Prostate gland (tissue), 2 donors: ENCODE results near the gene ST8SIA1. TPM values are rescaled to one million over a fixed set of nuclear protein-coding genes. Genes with fewer than 3 reads are reported as not detected.

Experiments
- DNase-seq: peaks from one replicate; pipeline ENCODE4 v3.0.0-alpha.2; 2019; ENCODE audit warnings: low spot score
- H3K27ac ChIP-seq, 2 donors: fragments of 200-600 bp; sonication (generic); 2 replicates each; pipeline ENCODE4 v1.5.1; 2017 to 2019
- H3K27me3 ChIP-seq: fragments of 200-600 bp; sonication (generic); replicated peaks from 2 replicates; pipeline ENCODE4 v1.5.1; 2019; ENCODE audit not compliant: insufficient read depth
- H3K36me3 ChIP-seq, 2 donors: fragments of 200-600 bp; sonication (generic); 1 replicate in 1 of 2; 2 replicates in 1 of 2; pipeline versions ENCODE4 v1.5.1 to v1.8.1; 2017 to 2019
- H3K4me1 ChIP-seq: fragments of 200-600 bp; sonication (generic); replicated peaks from 2 replicates; pipeline ENCODE4 v1.5.1; 2019
- H3K4me3 ChIP-seq, 2 donors: fragments of 200-600 bp; sonication (generic); 2 replicates each; pipeline ENCODE4 v1.5.1; 2017 to 2019
- H3K9me3 ChIP-seq: fragments of 200-600 bp; sonication (generic); 2 replicates; pipeline ENCODE4 v1.5.1; 2017
- POLR2A ChIP-seq: fragments of 450-650 bp; IDR thresholded peaks from one replicate; pipeline ENCODE4 v1.6.1; 2016; ENCODE audit warnings: antibody characterized with exemption, mild to moderate bottlenecking
- POLR2AphosphoS5 ChIP-seq: sonication (generic); formaldehyde crosslinking; IDR thresholded peaks from one replicate; pipeline ENCODE4 v1.6.1; 2017; ENCODE audit warnings: antibody characterized with exemption
- WGBS: methylation state at CpG from one replicate; pipeline ENCODE4 v1.1.5; 2018; 5-methylcytosine and 5-hydroxymethylcytosine counted together
- intact Hi-C: fragments of 100-400 bp; cut with DNase I; formaldehyde crosslinking; loops from one replicate; pipeline ENCODE4 v1.14.2; 2022
- total RNA-seq, 2 donors: library from RNA; depleted of rRNA; stranded (reverse); fragments of >200 nt; gene quantifications; one replicate each; pipeline ENCODE4 v1.1.0, GENCODE V29; 2016
- TF ChIP-seq, protein P1 (sequence below), 4 experiments: fragments of 200-600 bp in 2 of 4; fragments of 450-650 bp in 2 of 4; sonication (generic) in 2 of 4; IDR thresholded peaks; 1 replicate in 3 of 4; 2 replicates in 1 of 4; pipeline ENCODE4 v1.5.1; 2016 to 2019; ENCODE audit warnings: antibody characterized with exemption in 4 of 4, mild to moderate bottlenecking in 2 of 4, moderate library complexity in 2 of 4

ST8SIA1 gene
- total RNA-seq, 2 donors from 2014 or later, result 17.7 to 18.8 TPM

DNA sequence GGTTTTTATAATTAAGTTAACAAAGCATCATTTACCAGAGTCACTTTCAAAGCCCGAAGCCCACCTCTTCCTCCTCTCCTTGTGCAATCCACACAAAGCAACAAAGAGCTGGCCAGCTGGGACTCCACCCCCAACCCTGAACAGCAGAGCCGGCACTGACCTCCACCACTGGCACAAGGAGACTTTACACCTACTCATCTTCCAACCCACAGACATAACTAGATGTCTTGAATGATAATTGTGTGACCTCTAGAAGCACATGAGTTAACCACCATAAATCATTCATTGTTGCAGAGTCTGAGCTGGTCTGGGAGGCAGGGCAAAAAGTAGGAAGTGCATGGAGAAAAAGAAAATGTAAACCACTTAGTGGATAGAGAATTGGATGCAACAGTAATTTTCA, 72.2 kb downstream of the ST8SIA1 start:
- H3K36me3 ChIP-seq, result no peaks in the 10 kb centered on the region
- intact Hi-C loops, result no loop called here
- 7% methylated on average over 2 of the region's 2 CpGs for WGBS

DNA sequence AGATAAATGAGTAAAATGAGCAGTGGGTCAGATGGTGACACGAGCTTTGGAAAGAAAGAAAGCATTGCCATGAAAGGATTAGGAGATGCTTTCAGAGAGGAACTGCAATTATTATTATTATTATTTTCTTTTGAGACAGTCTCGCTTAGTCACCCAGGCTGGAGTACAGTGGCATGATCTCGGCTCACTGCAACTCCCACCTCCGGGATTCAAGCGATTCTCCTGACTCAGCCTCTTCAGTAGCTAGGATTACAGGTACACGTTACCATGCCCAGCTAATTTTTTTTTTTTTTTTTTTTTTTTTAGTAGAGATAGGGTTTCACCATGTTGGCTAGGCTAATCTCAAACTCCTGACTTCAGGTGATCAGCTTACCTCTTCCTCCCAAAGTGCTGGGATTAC, 77.4 kb downstream of the ST8SIA1 start:
- Histone ChIP-seq H3K27me3 (no peaks in the 10 kb centered on the region), H3K36me3 (no peaks in the 10 kb centered on the region), H3K9me3 (no peaks in the 10 kb centered on the region), H3K4me3 (no peak overlapping the region), H3K4me1 (no peaks in the 10 kb centered on the region), H3K27ac (no peak overlapping the region)
- WGBS, result 83% methylated on average over 6 of the region's 6 CpGs
- intact Hi-C loops, result loop anchor here (5.0 kb wide), 1 partner anchor 75 kb away; the partner anchor contains the start of gene ST8SIA1
- TF ChIP-seq POLR2AphosphoS5 (no peak), POLR2A (no peak)
- TF ChIP-seq, protein P1, sequence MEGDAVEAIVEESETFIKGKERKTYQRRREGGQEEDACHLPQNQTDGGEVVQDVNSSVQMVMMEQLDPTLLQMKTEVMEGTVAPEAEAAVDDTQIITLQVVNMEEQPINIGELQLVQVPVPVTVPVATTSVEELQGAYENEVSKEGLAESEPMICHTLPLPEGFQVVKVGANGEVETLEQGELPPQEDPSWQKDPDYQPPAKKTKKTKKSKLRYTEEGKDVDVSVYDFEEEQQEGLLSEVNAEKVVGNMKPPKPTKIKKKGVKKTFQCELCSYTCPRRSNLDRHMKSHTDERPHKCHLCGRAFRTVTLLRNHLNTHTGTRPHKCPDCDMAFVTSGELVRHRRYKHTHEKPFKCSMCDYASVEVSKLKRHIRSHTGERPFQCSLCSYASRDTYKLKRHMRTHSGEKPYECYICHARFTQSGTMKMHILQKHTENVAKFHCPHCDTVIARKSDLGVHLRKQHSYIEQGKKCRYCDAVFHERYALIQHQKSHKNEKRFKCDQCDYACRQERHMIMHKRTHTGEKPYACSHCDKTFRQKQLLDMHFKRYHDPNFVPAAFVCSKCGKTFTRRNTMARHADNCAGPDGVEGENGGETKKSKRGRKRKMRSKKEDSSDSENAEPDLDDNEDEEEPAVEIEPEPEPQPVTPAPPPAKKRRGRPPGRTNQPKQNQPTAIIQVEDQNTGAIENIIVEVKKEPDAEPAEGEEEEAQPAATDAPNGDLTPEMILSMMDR (IDR thresholded peaks at IDR 0.05), result no peak
- no peak for DNase-seq

More for the DNA sequence above, 72.2 kb downstream of the ST8SIA1 start:
- H3K27me3 ChIP-seq, result no peaks in the 10 kb centered on the region
- H3K9me3 ChIP-seq, result no peaks in the 10 kb centered on the region
- TF ChIP-seq POLR2AphosphoS5, result no peak
- no peak for TF ChIP-seq POLR2A
- TF ChIP-seq, protein P1 (IDR thresholded peaks at IDR 0.05), result no peak
- H3K27ac ChIP-seq, result no peak overlapping the region
- DNase-seq, result no peak
- no peak overlapping the region for H3K4me3 ChIP-seq
- H3K4me1 ChIP-seq, result no peaks in the 10 kb centered on the region

DNA sequence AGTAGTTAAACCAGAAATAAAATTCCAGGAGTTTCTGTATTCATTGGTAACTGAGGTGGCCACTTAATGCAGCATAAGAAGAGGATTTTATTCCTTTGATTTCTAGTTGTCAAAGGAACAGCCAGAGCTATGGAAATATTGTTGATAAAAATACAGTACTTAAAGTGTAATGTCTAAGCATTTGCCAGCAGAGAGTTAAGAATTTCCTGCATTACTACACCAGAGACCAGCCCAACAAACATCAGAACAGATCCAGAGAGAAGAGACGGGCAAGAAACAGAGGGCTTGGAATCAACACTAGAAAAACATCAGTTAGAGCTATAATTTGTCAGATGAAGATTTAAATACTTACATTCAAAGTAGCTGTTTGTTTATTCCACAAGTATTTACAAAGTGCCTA, 77.9 kb downstream of the ST8SIA1 start:
- WGBS, result 57% methylated on average over 1 of the region's 1 CpG
- Histone ChIP-seq H3K9me3 (no peaks in the 10 kb centered on the region), H3K4me1 (no peaks in the 10 kb centered on the region), H3K27ac (no peak overlapping the region), H3K4me3 (no peak overlapping the region), H3K36me3 (no peaks in the 10 kb centered on the region), H3K27me3 (no peaks in the 10 kb centered on the region)
- intact Hi-C loops, result loop anchor here (5.0 kb wide), 1 partner anchor 76 kb away; the partner anchor contains the start of gene ST8SIA1
- no peak for TF ChIP-seq POLR2A
- TF ChIP-seq POLR2AphosphoS5, result no peak
- TF ChIP-seq, protein P1 (IDR thresholded peaks at IDR 0.05), result no peak
- DNase-seq, result no peak

DNA sequence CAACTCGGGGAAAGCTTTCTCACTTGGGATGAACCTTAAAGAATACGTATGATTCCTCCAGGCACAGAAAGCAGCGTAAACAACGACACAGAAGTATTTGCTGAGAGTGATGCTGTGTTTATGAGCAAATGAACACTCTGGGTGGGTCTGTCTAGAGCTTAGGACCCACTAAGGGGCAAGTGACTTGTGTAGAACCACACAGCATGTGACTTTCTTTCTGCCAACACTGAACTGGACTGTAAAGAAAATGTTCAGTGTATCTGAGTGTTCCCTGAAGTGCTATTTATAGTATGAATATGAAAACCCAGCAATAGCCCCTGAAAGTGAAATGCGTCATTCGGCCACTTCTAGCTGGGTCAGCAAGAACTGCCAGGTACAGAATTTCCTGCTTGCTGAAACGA, 78.5 kb downstream of the ST8SIA1 start:
- intact Hi-C loops, result loop anchor here (5.0 kb wide), 1 partner anchor 76 kb away; the partner anchor contains the start of gene ST8SIA1
- no peaks in the 10 kb centered on the region for H3K9me3 ChIP-seq

DNA sequence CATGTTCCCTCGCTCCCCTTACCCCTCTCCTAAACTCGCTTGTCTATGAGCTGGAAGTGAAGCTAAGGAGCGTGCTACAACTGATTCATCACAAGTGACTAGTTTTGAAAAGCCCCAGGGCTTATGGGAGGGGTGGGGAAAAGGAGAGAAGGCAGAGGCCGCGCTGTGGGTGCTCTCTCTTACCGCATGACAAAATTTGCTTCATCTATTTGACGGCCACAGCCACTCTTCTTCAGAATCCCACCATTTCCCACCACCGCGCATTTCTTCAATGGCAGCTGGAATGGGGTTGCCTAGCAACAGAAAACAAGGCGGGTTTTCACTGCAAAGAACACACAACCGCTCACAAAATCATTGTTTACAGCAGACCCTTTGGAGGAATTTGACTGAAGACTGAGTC, 79.4 kb downstream of the ST8SIA1 start:
- Histone ChIP-seq H3K36me3 (no peaks in the 10 kb centered on the region), H3K27me3 (no peaks in the 10 kb centered on the region), H3K27ac (no peak overlapping the region), H3K4me1 (no peaks in the 10 kb centered on the region), H3K4me3 (no peak overlapping the region), H3K9me3 (no peaks in the 10 kb centered on the region)
- no peak for TF ChIP-seq POLR2AphosphoS5
- TF ChIP-seq, protein P1 (IDR thresholded peaks at IDR 0.05), result no peak
- TF ChIP-seq POLR2A, result no peak
- DNase-seq, result no peak
- WGBS, result 37% methylated on average over 11 of the region's 11 CpGs
- intact Hi-C loops, result loop anchor here (5.0 kb wide), 1 partner anchor 77 kb away; the partner anchor contains the start of gene ST8SIA1

More for the DNA sequence above, 78.5 kb downstream of the ST8SIA1 start:
- DNase-seq, result no peak
- 63% methylated on average over 7 of the region's 7 CpGs for WGBS
- Histone ChIP-seq H3K27me3 (no peaks in the 10 kb centered on the region), H3K27ac (no peak overlapping the region), H3K4me3 (no peak overlapping the region), H3K4me1 (no peaks in the 10 kb centered on the region), H3K36me3 (no peaks in the 10 kb centered on the region)
- TF ChIP-seq POLR2A (no peak), POLR2AphosphoS5 (no peak)
- TF ChIP-seq, protein P1 (IDR thresholded peaks at IDR 0.05), result no peak
